ENCODE results near the gene AEN.

GRCh38 chr15:88619796-88620195, 1.3 kb upstream of the AEN start:
- no peak for TF ChIP-seq EZH2 (IDR thresholded peaks at IDR 0.05; ENCODE audit: insufficient read depth, poor library complexity, severe bottlenecking)
- no peak for TF ChIP-seq EZH2phosphoT487 (IDR thresholded peaks at IDR 0.05; ENCODE audit: insufficient read depth, low read depth)

All from GM23248 (cell line).